ENCODE results near the gene MFN2. TPM values are rescaled to one million over a fixed set of nuclear protein-coding genes. Genes with fewer than 3 reads are reported as not detected.

Gene MFN2
- total RNA-seq, 4 donors from 2014 or later, result 80.0 to 131 (median 111) TPM

DNA sequence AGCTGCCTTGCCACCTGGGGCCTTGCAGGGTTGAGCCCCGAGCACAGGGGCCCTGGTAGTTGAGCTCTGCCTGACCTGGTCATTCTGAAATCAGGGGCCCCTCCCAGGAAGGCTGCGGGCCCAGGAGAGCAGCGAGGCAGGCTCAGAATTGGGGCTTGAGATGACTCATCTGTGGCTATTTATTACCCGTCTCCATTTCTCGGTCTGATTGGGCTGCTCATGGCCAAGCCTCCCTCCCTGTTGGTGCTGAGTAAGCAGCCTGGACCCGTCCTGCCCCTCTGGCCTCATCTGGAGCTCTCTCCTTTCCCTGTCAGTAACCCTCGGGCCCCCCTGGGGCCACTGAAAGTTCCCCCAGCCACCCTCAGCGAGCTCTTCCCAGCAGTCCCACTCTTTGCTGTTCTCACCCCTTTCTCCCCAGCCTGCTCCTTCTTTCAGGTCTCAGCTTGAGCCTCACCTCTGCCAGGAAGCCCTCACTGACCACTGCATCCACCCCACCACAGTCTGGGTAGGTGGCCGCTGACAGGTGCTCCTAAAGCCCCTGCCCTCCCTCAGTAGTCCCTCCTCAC, 71.8 kb downstream of the MFN2 start:
- Histone ChIP-seq H3K36me3 (no peaks in the 10 kb centered on the region), H3K27me3 (no peaks in the 10 kb centered on the region), H3K4me1 (no peaks in the 10 kb centered on the region), H3K4me3 (replicated peaks in 1 of 3) (no peak overlapping the region), H3K27ac (no peak overlapping the region), H3K9me3 (no peaks in the 10 kb centered on the region)
- no peak for DNase-seq
- intact Hi-C loops (cut with DNase I), result no loop called here
- TF ChIP-seq POLR2A (IDR thresholded peaks at IDR 0.05), result no peak
- TF ChIP-seq, protein P1, sequence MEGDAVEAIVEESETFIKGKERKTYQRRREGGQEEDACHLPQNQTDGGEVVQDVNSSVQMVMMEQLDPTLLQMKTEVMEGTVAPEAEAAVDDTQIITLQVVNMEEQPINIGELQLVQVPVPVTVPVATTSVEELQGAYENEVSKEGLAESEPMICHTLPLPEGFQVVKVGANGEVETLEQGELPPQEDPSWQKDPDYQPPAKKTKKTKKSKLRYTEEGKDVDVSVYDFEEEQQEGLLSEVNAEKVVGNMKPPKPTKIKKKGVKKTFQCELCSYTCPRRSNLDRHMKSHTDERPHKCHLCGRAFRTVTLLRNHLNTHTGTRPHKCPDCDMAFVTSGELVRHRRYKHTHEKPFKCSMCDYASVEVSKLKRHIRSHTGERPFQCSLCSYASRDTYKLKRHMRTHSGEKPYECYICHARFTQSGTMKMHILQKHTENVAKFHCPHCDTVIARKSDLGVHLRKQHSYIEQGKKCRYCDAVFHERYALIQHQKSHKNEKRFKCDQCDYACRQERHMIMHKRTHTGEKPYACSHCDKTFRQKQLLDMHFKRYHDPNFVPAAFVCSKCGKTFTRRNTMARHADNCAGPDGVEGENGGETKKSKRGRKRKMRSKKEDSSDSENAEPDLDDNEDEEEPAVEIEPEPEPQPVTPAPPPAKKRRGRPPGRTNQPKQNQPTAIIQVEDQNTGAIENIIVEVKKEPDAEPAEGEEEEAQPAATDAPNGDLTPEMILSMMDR (IDR thresholded peaks at IDR 0.05), result no peak
- 49 to 66% methylated on average over 9 of the region's 9 CpGs for WGBS, 2 donors

DNA sequence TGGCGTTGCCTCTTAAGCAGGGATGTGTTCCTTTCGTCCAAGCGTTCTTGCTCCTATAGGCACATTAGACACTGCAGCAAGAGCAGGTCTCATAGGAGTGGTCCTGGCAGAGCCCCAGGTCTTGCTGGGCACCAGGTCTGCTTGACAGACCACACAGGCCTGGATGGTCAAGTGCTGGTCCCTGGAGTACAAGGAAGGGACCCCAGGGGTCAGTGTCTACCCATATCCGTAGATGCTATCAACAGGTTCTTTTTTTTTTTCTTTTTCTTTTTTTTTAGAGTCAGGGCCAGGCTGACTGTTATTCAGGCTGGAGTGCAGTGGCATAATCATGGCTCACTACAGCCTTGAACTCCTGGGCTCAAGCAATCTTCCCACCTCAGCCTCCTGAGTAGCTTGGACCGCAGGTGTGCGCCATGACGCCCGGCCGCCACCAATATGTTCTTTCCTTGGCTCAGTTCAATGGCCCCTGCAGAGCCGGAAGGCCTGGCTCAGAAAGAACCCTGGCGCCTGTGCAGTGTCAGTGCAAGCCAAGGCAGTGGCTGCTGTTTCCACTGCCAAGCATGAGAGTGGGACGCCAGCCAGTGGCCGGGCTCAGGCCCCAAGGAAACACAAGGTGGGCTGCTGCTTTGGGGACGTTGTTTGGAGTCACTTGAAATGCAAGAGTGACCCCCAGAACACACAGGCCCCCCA, 72.9 kb downstream of the MFN2 start:
- DNase-seq, result peak in 1 of 2 donors; percentile 10
- no peaks in the 10 kb centered on the region for H3K9me3 ChIP-seq
- H3K4me3 ChIP-seq (replicated peaks in 1 of 3), result no peak overlapping the region
- no peaks in the 10 kb centered on the region for H3K4me1 ChIP-seq
- intact Hi-C loops (cut with DNase I), result no loop called here
- H3K27me3 ChIP-seq, result no peaks in the 10 kb centered on the region
- 79 to 83% methylated on average over 9 to 12 of the region's 14 CpGs for WGBS, 2 donors
- no peak for TF ChIP-seq POLR2A (IDR thresholded peaks at IDR 0.05)
- TF ChIP-seq, protein P1 (IDR thresholded peaks at IDR 0.05), result peak in 1 of 6 experiments; percentile 33
- H3K27ac ChIP-seq, result no peak overlapping the region
- H3K36me3 ChIP-seq, result no peaks in the 10 kb centered on the region

- Histone ChIP-seq H3K36me3 (no peaks in the 10 kb centered on the region), H3K27me3 (no peaks in the 10 kb centered on the region), H3K4me1 (no peaks in the 10 kb centered on the region), H3K9me3 (no peaks in the 10 kb centered on the region), H3K27ac (no peak overlapping the region), H3K4me3 (replicated peaks in 1 of 3) (no peak overlapping the region)
- WGBS, 2 donors, result 74 to 90% methylated on average over 13 of the region's 13 CpGs
- DNase-seq, result no peak
- intact Hi-C loops (cut with DNase I), result no loop called here
- TF ChIP-seq, protein P1 (IDR thresholded peaks at IDR 0.05), result no peak
- no peak for TF ChIP-seq POLR2A (IDR thresholded peaks at IDR 0.05)
These were observed 73.7 kb downstream of the MFN2 start for GRCh38 chr1:12053752-12054548.

- H3K36me3 ChIP-seq, result no peaks in the 10 kb centered on the region
- no peaks in the 10 kb centered on the region for H3K4me1 ChIP-seq
- WGBS, 2 donors, result 94 to 96% methylated on average over 5 to 6 of the region's 6 CpGs
- H3K9me3 ChIP-seq, result no peaks in the 10 kb centered on the region
- no peak overlapping the region for H3K4me3 ChIP-seq (replicated peaks in 1 of 3)
- intact Hi-C loops (cut with DNase I), result no loop called here
- DNase-seq, result no peak
- TF ChIP-seq, protein P1 (IDR thresholded peaks at IDR 0.05), result no peak
- TF ChIP-seq POLR2A (IDR thresholded peaks at IDR 0.05), result no peak
- no peak overlapping the region for H3K27ac ChIP-seq
- no peaks in the 10 kb centered on the region for H3K27me3 ChIP-seq
These were observed 75.0 kb downstream of the MFN2 start for GRCh38 chr1:12055259-12055658.
